Transverse colon (tissue), 4 donors: Measurements from ENCODE around the gene TMEM273. TPM values are rescaled to one million over a fixed set of nuclear protein-coding genes. Genes with fewer than 3 reads are reported as not detected.

ENCODE experiments used
- DNase-seq: peaks from one replicate; pipeline ENCODE4 v3.0.0-alpha.2; 2019
- H3K27ac ChIP-seq, 4 donors: fragments of 200-600 bp; sonication (generic); 2 replicates each; pipeline ENCODE4 v1.5.1; 2016 to 2018; ENCODE audit warnings: inconsistent platforms in 4 of 4
- H3K27me3 ChIP-seq: fragments of 200-600 bp; sonication (generic); 2 replicates; pipeline ENCODE4 v1.5.1; 2017; ENCODE audit warnings: inconsistent platforms
- H3K36me3 ChIP-seq, 4 donors: fragments of 200-600 bp; sonication (generic); 2 replicates each; pipeline ENCODE4 v1.5.1; 2017 to 2019; ENCODE audit warnings: inconsistent platforms in 4 of 4
- H3K4me1 ChIP-seq, 4 donors: fragments of 200-600 bp; sonication (generic); 2 replicates each; pipeline ENCODE4 v1.5.1; 2017 to 2020; ENCODE audit warnings: inconsistent platforms in 4 of 4
- H3K4me3 ChIP-seq, 4 donors: fragments of 200-600 bp; sonication (generic); 1 replicate in 1 of 4; 2 replicates in 3 of 4; pipeline versions ENCODE4 v1.5.1 to v1.6.1; 2017 to 2019; ENCODE audit warnings: inconsistent platforms in 4 of 4
- H3K9me3 ChIP-seq, 2 donors: fragments of 200-600 bp; sonication (generic); 2 replicates each; pipeline ENCODE4 v1.5.1; 2017 to 2019; ENCODE audit warnings: inconsistent platforms in 2 of 2
- CTCF ChIP-seq, 5 experiments: fragments of 200-600 bp in 3 of 5; fragments of 450-650 bp in 2 of 5; sonication (generic) in 3 of 5; IDR thresholded peaks; 1 replicate in 2 of 5; 2 replicates in 3 of 5; pipeline ENCODE4 v1.5.1; 2016 to 2017; ENCODE audit warnings: antibody characterized with exemption in 5 of 5, inconsistent platforms in 3 of 5, mild to moderate bottlenecking in 2 of 5, moderate library complexity in 1 of 5
- EP300 ChIP-seq: sonication (generic); formaldehyde crosslinking; IDR thresholded peaks from one replicate; pipeline ENCODE4 v1.6.1; 2017; ENCODE audit warnings: antibody characterized with exemption, low read depth
- POLR2A ChIP-seq: fragments of 450-650 bp; IDR thresholded peaks from one replicate; pipeline ENCODE4 v1.6.1; 2016; ENCODE audit warnings: antibody characterized with exemption, mild to moderate bottlenecking, moderate library complexity
- POLR2AphosphoS5 ChIP-seq, 3 donors: sonication (generic); formaldehyde crosslinking; IDR thresholded peaks; one replicate each; pipeline ENCODE4 v1.6.1; 2016; ENCODE audit warnings: antibody characterized with exemption in 3 of 3
- WGBS, 2 donors: methylation state at CpG; one replicate each; pipeline ENCODE4 v1.1.5; 2018; ENCODE audit warnings: low coverage in 1 of 2; 5-methylcytosine and 5-hydroxymethylcytosine counted together
- in situ Hi-C, 4 donors: fragments of 200-750 bp; cut with MboI; loops; one replicate each; pipeline versions ENCODE4 v1.15.0 to v1.15.1; 2017; ENCODE audit warnings: low sequenced_read_pairs in 3 of 4, low pct_ligation_motif_present in 1 of 4, low pct_unique_long_range_greater_than_20kb in 1 of 4
- intact Hi-C: fragments of 100-400 bp; cut with DNase I; formaldehyde crosslinking; loops from one replicate; pipeline ENCODE4 v1.15.1; 2023; ENCODE audit warnings: low total_unique reads
- total RNA-seq, 4 donors: library from RNA; depleted of rRNA; stranded (reverse); fragments of >200 nt; gene quantifications; one replicate each; pipeline ENCODE4 v1.1.0, GENCODE V29; 2016

TMEM273 gene
- total RNA-seq, 4 donors from 2014 or later, result 0.80 to 18.4 (median 7.4) TPM

GRCh38 chr10:49168831-49169500, 19.2 kb downstream of the TMEM273 start:
- in situ Hi-C loops, result loop anchor here (25.0 kb wide), 2 partner anchors 282 to 507 kb away; no protein-coding TSS in a partner anchor
- intact Hi-C loops, result loop anchor here (5.0 kb wide), 1 partner anchor 1138 kb away; no protein-coding TSS in a partner anchor
- WGBS, 2 donors, result 84% methylated on average over 6 of the region's 6 CpGs; no CpG with 5 or more reads in 1 of the 2 donors

GRCh38 chr10:49168171-49168540, 20.0 kb downstream of the TMEM273 start:
- WGBS, 2 donors, result 69 to 83% methylated on average over 3 to 4 of the region's 4 CpGs
- no peak overlapping the region for H3K27ac ChIP-seq
- no peak for DNase-seq
- no peaks in the 10 kb centered on the region for H3K9me3 ChIP-seq
- intact Hi-C loops (loop anchor here (5.0 kb wide), 1 partner anchor 1139 kb away; no protein-coding TSS in a partner anchor), in situ Hi-C loops (loop anchor here (25.0 kb wide), 2 partner anchors 281 to 506 kb away; no protein-coding TSS in a partner anchor)
- H3K36me3 ChIP-seq, result no peaks in the 10 kb centered on the region
- H3K27me3 ChIP-seq, result no peaks in the 10 kb centered on the region
- no peak overlapping the region for H3K4me3 ChIP-seq
- no peak for TF ChIP-seq EP300
- TF ChIP-seq POLR2AphosphoS5 (IDR thresholded peaks at IDR 0.05), result no peak
- no peak for TF ChIP-seq CTCF (IDR thresholded peaks at IDR 0.05)
- no peak for TF ChIP-seq POLR2A
- no peaks in the 10 kb centered on the region for H3K4me1 ChIP-seq

More at GRCh38 chr10:49168831-49169500, 19.2 kb downstream of the TMEM273 start:
- no peak for DNase-seq
- Histone ChIP-seq H3K27ac (no peak overlapping the region), H3K36me3 (no peaks in the 10 kb centered on the region), H3K27me3 (no peaks in the 10 kb centered on the region), H3K4me3 (no peak overlapping the region), H3K9me3 (no peaks in the 10 kb centered on the region), H3K4me1 (no peaks in the 10 kb centered on the region)
- TF ChIP-seq POLR2A (no peak), CTCF (IDR thresholded peaks at IDR 0.05) (no peak), EP300 (no peak), POLR2AphosphoS5 (IDR thresholded peaks at IDR 0.05) (no peak)

- 82% methylated on average over 12 of the region's 12 CpGs; no CpG with 5 or more reads in 1 of the 2 donors for WGBS, 2 donors
- in situ Hi-C loops (loop anchor here (25.0 kb wide), 2 partner anchors 280 to 505 kb away; no protein-coding TSS in a partner anchor), intact Hi-C loops (loop anchor here (5.0 kb wide), 1 partner anchor 1140 kb away; no protein-coding TSS in a partner anchor)
- Histone ChIP-seq H3K4me1 (no peaks in the 10 kb centered on the region), H3K27me3 (no peaks in the 10 kb centered on the region), H3K9me3 (no peaks in the 10 kb centered on the region), H3K4me3 (no peak overlapping the region), H3K36me3 (no peaks in the 10 kb centered on the region), H3K27ac (no peak overlapping the region)
- TF ChIP-seq EP300 (no peak), POLR2AphosphoS5 (IDR thresholded peaks at IDR 0.05) (no peak), CTCF (IDR thresholded peaks at IDR 0.05) (no peak), POLR2A (no peak)
- no peak for DNase-seq
These were observed 20.6 kb downstream of the TMEM273 start for GRCh38 chr10:49167425-49168170.
